Right lobe of liver (tissue), 4 donors: ENCODE measurements around the gene OPCML.

ENCODE experiments used
- POLR2A ChIP-seq: fragments of 450-650 bp; IDR thresholded peaks from one replicate; pipeline ENCODE4 v1.6.1; 2017; ENCODE audit warnings: antibody characterized with exemption, mild to moderate bottlenecking
- TF ChIP-seq, protein P1 (sequence below), 4 donors: fragments of 200-600 bp in 3 of 4; fragments of 450-650 bp in 1 of 4; IDR thresholded peaks; one replicate each; pipeline versions ENCODE4 v1.5.1 to v1.8.0; 2016 to 2022; ENCODE audit warnings: antibody characterized with exemption in 4 of 4, mild to moderate bottlenecking in 2 of 4
- donor health status: DM: no; HTN: no; CAD: no.
- donor health status: DM: no; HTN: no; CAD: no.
- donor health status: DM: no; HTN: yes; CAD: no.

DNA sequence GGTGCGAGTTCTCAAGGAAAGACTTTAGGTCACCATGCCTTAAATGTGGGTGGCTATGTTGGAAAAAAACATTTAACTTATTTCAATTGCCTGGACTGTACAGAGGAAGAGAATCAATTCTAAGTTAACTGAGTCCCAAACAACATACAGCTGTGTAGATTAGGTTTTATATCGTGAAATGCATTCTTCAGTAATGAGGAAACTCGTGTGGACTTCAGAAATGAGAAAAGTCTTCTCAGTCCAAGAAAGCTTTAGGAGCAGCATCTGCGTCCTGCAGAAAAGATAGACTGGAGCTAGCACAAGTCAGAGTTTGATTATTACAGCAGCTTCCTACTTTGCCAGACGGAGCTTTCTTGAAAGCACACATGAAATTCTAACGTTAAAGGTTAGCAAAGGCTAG is 673.0 kb downstream of the OPCML start:
- TF ChIP-seq, protein P1, sequence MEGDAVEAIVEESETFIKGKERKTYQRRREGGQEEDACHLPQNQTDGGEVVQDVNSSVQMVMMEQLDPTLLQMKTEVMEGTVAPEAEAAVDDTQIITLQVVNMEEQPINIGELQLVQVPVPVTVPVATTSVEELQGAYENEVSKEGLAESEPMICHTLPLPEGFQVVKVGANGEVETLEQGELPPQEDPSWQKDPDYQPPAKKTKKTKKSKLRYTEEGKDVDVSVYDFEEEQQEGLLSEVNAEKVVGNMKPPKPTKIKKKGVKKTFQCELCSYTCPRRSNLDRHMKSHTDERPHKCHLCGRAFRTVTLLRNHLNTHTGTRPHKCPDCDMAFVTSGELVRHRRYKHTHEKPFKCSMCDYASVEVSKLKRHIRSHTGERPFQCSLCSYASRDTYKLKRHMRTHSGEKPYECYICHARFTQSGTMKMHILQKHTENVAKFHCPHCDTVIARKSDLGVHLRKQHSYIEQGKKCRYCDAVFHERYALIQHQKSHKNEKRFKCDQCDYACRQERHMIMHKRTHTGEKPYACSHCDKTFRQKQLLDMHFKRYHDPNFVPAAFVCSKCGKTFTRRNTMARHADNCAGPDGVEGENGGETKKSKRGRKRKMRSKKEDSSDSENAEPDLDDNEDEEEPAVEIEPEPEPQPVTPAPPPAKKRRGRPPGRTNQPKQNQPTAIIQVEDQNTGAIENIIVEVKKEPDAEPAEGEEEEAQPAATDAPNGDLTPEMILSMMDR (IDR thresholded peaks at IDR 0.05): no peak
- TF ChIP-seq POLR2A: no peak
